ENCODE data around the gene SMPD4.
"Not testable (repeated sequence)": the region's sequence is repeated elsewhere in the genome, so short reads cannot be mapped to it uniquely, and the experiment has no call there.

Gene SMPD4

DNA sequence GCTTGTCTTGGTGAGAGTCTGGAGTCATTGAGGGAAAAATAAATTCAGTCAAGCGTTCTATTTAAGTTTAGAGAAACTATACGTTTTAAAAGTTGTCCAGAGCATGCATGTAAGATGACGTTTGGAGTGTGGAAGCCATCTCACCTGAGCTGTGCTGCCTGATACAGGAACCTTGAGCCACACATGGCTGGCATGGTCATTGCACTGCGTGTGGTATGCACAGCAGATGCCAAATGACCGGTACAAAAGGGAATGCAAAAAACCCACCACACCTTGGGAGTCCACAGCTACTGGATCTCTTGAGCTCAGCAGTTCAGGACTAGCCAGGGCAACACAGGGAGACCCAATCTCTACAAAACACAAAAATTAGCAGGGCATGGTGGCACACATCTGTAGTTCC lies 5.0 kb upstream of the SMPD4 start:
- no peak for DNase-seq (ENCODE audit: low spot score)

- DNase-seq (ENCODE audit: low spot score), result no peak
Observed at GRCh38 chr2:130185896-130186295, 4.5 kb upstream of the SMPD4 start.

DNA sequence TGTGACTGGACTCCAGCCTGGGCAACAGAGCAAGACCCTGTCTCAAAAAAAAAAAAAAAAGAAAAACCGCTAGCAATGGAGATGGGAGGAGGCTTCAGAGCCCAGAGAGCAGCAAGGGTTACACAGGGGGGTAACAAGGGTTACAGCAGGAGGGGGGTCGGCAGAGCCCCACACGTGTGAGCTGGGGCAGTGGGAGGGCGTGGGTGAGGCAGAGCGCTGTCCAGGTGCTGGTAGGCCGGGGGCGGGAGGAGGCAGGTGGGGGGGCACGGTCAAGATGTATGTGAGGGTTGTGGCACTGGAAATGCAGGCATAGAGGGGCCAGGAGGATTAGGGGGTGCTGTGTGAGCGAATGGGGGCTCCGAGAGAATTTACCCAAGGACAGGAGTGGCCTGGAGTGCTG lies 4.0 kb upstream of the SMPD4 start:
- DNase-seq (ENCODE audit: low spot score), result no peak

DNA sequence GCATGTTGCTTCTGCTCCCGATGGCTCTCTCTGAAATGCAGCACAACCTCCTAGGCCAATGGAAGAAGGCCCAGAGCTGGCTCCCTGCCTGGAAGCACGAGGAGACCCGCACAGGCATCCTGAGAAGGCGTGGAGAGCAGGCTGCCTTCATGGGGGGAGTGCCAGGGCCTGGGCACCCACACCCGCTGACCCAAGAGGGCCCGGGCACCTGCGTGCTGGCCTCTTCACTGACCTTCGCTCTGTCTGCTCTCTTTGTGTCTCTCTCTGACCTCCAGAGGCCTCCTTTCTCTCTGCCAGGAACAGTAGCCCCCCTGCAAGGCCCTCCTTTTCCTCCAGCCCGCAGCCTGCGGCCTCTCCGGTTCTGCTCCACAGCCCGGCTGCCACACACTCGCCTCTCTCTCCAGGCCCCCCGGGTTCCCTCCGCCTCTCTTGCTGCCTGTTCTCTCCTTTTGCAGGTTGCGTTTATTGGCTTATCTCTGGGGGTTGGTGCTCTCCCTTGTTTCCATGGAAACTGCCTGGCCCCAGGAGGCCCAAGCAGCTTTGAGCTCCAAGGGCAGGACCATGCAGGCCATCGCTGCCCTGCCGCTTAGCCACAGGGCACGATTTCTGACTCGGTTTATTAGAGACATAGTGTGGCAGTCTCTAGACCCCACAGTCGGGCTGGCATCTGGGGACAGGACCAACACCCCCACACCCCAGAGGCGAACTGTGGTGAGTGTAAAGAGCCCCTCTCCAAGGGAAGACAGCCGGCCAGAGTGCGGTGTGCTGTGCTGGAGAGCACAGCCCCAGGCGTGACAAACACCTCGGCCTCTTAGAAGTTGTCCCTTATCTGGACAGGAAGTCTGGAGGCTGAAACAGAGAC lies 2.3 kb upstream of the SMPD4 start:
- DNase-seq (ENCODE audit: low spot score), result no peak

DNA sequence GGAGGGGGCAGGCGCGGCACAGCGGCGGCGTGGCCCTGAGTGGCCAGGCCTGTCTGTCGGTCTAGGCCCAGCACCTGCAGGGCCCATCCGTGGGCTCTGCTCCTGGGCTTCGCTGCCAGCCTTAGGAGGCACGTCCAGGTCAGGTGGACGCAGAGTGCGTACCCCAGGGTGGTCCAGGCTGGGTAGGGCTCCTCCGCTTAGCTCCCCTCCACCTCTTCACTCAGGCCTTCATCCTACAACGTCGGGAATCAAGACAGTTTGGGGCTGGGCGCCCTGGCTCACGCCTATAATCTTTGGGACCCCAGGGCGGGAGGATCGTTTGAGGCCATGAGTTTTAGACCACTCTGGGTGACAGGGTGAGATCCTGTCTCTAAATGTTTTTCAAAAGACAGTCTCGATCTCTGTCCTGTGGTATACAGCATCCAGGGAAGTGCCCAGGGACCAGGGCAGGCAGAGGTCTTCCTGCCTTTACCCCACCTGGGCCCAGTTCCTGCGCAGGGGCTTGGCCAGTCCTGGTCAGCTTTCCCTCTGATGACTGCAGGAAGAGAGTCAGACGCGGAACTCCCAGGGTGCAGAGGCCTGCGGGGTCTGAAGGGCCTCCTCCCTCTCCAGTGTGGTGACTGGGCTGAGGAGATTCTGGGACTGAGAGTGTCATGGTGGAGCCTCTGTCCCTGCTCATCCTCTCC lies 1.6 kb upstream of the SMPD4 start:
- not testable (repeated sequence) for DNase-seq (ENCODE audit: low spot score)

DNA sequence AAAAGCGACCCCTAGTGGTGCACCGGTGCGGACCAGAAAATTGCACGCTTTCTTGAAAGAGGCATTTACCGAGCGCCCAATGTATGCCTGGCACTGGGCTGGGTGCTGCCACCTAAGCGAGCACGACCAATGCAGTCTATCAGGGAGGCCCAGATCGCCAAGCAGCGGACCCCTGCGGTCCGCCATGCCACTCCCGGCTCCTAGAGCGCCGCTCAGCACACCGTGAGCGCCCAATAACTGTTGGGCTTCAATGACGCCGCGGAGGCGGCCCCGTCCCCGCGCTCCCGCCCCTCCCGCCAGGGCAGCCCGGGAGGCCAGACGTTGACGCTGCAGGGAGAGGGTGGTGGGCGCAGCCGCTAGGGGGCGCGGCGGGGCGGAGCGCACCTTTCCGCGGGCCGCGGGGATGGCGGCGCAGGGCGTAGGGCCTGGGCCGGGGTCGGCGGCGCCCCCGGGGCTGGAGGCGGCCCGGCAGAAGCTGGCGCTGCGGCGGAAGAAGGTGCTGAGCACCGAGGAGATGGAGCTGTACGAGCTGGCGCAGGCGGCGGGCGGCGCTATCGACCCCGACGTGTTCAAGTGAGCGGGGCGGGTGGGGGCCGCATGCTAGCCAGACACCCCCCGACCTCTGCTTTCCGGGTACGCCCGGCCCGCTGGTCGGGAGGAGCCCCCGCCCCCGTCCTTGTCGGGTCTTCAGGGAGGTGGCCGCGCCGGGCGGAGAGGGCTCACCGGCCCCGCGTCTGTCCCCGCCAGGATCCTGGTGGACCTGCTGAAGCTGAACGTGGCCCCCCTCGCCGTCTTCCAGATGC lies 679 bp upstream of the SMPD4 start, which contains the start of gene MZT2B:
MZT2B (plus strand) TSS at position 383 of the 803 bp plus-strand sequence; CDS start at position 404, 21 bp downstream.
- peak; percentile 83 for DNase-seq (ENCODE audit: low spot score)

- DNase-seq (ENCODE audit: low spot score), result peak; percentile 7
Observed at GRCh38 chr2:130180404-130181324, 738 bp downstream of the SMPD4 start.

DNA sequence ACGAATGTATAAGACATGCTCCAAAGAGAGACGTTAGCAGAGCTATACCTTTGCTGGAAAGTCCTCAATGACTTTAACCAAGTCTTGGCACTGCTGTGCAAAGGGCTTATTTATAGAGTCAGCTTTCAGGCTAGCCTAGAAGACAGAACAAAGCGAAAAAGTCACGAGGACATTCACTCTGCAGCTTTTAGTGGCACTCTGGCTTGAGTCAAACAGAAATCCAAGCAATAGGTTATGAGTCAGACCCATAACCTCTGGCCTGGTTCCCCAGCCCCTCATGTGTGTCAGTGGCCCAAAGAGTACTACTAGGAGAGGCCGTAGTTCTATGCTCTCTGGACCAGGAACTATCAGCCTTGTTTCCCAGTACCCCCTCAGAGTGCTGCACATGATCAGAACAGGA lies 6.5 kb downstream of the SMPD4 start:
- not testable (repeated sequence) for DNase-seq (ENCODE audit: low spot score)

- no peak for DNase-seq (ENCODE audit: low spot score)
Observed at GRCh38 chr2:130169896-130170295, 11.5 kb downstream of the SMPD4 start.

GRCh38 chr2:130169163-130169562 lies 12.2 kb downstream of the SMPD4 start:
- not testable (repeated sequence) for DNase-seq (ENCODE audit: low spot score)

DNA sequence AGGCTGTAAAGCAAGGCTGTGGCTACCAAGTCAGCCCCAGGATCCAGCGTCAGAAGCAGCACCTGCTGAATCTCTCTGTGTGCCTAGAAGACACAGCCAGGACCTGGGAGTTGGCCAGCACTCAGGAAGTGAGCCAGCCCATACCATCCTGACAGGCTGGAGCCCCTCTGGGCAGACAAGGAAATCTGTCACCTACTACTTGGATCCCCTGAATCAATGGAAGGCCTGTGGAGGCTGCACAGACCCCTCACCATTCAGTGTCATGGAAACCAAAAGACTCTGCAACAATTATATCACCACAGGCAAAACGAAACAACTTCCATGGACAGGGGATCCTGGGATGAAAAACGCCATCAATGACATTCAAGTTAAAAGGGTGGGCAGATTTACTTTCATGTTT lies 14.8 kb downstream of the SMPD4 start:
- DNase-seq (ENCODE audit: low spot score), result not testable (repeated sequence)

GRCh38 chr2:130165293-130166016 lies 15.9 kb downstream of the SMPD4 start:
- no peak for DNase-seq (ENCODE audit: low spot score)

DNA sequence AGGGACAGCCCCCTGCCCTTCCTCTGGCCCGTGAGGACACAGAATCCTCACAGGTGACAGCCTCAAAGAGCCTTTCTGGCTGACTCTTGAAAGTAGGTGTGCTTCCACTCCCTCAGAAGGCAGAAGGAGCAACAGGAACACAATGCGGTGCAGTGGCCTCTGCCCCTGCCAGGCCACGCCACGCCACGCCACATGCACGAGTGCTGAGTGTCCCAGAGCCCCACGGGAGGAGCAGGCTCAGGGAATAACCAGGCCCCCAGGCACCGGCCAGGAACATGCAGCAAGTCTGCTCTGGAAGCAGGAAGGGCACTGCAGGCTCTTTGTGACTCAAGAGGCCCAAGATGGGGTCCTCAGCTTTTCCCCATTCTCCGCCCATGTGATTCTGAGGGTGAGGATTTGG lies 18.4 kb downstream of the SMPD4 start:
- no peak for DNase-seq (ENCODE audit: low spot score)

GRCh38 chr2:130162486-130162885 lies 18.9 kb downstream of the SMPD4 start:
- DNase-seq (ENCODE audit: low spot score), result not testable (repeated sequence)

- not testable (repeated sequence) for DNase-seq (ENCODE audit: low spot score)
Observed at GRCh38 chr2:130160838-130161705, 20.3 kb downstream of the SMPD4 start.

DNA sequence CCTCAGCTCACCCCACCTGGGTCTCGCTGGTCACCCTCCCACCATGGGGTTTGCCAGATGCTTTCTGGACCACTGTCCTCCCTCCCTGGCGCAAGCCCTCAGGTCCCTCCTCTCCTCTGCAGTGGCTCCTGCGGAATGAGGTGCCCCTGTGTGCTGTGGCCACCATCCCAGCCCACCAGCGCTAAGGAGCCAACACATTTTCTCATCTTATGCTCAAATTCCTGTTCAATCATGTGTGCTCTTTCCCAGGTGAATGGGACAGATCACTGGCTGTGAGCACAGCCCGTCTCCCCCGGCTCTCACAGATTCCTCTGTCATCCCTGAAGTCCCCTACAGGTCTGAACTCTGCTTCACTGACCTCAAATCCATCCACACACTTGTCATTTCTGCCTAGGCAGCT lies 21.3 kb downstream of the SMPD4 start:
- no peak for DNase-seq (ENCODE audit: low spot score)

DNA sequence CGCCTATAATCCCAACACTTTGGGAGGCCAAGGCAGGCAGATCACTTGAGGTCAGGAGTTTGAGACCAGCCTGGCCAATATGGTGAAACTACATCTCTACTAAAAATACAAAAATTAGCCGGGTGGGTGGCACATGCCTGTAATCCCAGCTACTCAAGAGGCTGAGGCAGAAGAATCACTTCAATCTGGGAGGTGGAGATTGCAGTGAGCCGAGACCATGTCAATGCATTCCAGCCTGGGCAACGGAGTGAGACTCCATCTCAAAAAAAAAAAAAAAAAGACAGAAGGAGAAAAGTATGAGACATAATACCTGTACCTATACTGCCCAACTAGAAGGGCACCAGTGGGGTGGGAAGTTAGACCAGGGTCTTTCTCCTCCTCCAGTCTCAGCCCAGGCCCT lies 22.0 kb downstream of the SMPD4 start:
- DNase-seq (ENCODE audit: low spot score), result not testable (repeated sequence)

DNA sequence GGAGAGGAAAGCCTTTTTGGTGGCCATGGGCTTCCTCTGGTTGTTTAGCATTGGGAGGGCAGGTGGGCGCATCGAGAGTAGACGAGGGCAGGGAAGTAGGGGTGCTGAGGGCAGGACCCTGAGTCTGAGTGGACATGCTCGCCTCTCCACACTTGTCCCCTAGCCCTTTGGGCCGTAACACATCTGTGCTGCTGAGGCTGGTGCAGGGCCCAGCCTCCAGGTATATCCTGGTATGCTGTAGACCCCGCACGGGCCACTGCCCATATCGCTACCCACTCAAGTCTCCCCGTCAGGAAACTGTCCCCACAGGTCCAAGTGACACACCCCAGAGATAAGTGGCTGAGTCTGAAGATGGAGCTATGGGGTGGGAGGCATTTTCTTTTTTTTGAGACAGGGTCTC lies 22.8 kb downstream of the SMPD4 start:
- DNase-seq (ENCODE audit: low spot score), result no peak

DNA sequence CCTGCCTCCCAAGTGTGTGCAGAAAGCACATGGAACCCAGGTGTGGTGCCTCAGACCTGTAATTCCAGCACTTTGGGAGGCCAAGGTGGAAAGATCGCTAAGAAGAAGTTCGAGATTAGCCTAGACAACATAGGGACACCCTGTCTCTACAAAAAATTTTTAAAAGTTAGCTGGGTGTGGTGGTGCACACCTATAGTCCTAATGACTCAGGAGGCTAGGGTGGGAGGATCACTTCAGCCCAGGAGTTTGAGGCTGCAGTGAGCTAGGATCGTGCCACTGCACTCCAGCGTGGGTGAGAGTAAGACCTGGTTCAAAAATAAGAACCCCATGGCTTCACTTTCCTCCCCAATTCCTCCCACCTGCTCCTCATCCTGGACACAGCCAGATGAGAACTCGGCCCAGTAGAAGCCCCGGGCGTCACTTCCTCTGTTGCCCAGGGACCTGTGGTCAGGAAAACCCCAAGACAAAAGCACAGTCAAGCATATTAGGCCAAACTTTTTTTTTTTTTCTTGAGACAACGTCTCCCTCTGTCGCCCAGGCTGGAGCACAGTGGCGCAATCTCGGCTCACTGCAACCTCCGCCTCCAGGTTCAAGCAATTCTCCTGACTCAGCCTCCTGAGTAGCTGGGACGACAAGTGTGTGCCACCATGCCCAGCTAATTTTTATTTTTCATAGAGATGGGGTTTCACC lies 23.4 kb downstream of the SMPD4 start:
- DNase-seq (ENCODE audit: low spot score), result not testable (repeated sequence)

Measured in hematopoietic multipotent progenitor cell treated with erythropoietin and hydrocortisone succinate and interleukin-3 and kit ligand, for 17 days (in vitro differentiated cells).